Astrocyte (in vitro differentiated cells and primary cell): ENCODE data around the gene RASIP1.

Experiments used
- CTCF ChIP-seq: IDR thresholded peaks from 2 replicates; pipeline ENCODE4 v1.5.1; 2011; ENCODE audit warnings: low read depth, mild to moderate bottlenecking, inconsistent platforms, low read length, moderate library complexity; ENCODE audit not compliant: insufficient read depth
- EZH2 ChIP-seq: IDR thresholded peaks from 2 replicates; pipeline ENCODE4 v1.6.1; 2012; ENCODE audit warnings: mild to moderate bottlenecking, low read length, inconsistent platforms; ENCODE audit not compliant: insufficient read depth

- TF ChIP-seq EZH2 = no peak
- TF ChIP-seq CTCF = no peak
Measured at GRCh38 chr19:48680436-48681126, 59.8 kb downstream of the RASIP1 start.
